ENCODE results near the gene CCDC40.

The CCDC40 gene

DNA sequence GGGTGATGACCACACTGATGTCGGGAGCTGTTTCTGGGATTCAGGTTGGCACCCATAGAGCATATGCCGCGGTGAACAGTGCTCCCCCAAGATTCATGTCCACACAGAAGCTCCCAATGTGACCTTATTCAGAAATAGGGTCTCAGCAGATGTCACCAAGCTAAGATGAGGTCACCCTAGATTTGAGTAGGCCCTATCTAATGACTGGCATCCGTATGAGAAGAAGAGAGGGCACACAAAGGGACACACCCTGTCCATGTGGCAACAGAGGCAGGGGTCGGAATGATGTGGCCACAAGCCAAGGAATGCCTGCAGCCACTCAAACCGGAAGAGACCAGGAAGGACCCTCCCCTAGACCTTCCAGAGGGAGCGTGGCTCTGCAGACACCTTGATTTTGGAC lies 36.3 kb upstream of the CCDC40 start:
- Histone ChIP-seq H3K27ac (no peak overlapping the region), H3K36me3 (ENCODE audit: insufficient read depth) (no peaks in the 10 kb centered on the region), H3K4me3 (IDR thresholded peaks at IDR 0.05; ENCODE audit: insufficient read depth, low read depth, low read length) (no peak overlapping the region), H3K4me1 (ENCODE audit: low read depth, poor library complexity, severe bottlenecking) (no peaks in the 10 kb centered on the region), H3K79me2 (ENCODE audit: insufficient read depth, low read depth) (no peaks in the 10 kb centered on the region), H3K9ac (no peak overlapping the region), H4K20me1 (ENCODE audit: insufficient read depth) (no peaks in the 10 kb centered on the region), H3K27me3 (ENCODE audit: insufficient read depth, low read depth) (no peaks in the 10 kb centered on the region), H2AFZ (ENCODE audit: low read depth) (no peak overlapping the region), H3K4me2 (no peak overlapping the region)
- TF ChIP-seq, protein P1, sequence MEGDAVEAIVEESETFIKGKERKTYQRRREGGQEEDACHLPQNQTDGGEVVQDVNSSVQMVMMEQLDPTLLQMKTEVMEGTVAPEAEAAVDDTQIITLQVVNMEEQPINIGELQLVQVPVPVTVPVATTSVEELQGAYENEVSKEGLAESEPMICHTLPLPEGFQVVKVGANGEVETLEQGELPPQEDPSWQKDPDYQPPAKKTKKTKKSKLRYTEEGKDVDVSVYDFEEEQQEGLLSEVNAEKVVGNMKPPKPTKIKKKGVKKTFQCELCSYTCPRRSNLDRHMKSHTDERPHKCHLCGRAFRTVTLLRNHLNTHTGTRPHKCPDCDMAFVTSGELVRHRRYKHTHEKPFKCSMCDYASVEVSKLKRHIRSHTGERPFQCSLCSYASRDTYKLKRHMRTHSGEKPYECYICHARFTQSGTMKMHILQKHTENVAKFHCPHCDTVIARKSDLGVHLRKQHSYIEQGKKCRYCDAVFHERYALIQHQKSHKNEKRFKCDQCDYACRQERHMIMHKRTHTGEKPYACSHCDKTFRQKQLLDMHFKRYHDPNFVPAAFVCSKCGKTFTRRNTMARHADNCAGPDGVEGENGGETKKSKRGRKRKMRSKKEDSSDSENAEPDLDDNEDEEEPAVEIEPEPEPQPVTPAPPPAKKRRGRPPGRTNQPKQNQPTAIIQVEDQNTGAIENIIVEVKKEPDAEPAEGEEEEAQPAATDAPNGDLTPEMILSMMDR (conservative IDR thresholded peaks at IDR 0.05; ENCODE audit: low read depth, low read length), result no peak

DNA sequence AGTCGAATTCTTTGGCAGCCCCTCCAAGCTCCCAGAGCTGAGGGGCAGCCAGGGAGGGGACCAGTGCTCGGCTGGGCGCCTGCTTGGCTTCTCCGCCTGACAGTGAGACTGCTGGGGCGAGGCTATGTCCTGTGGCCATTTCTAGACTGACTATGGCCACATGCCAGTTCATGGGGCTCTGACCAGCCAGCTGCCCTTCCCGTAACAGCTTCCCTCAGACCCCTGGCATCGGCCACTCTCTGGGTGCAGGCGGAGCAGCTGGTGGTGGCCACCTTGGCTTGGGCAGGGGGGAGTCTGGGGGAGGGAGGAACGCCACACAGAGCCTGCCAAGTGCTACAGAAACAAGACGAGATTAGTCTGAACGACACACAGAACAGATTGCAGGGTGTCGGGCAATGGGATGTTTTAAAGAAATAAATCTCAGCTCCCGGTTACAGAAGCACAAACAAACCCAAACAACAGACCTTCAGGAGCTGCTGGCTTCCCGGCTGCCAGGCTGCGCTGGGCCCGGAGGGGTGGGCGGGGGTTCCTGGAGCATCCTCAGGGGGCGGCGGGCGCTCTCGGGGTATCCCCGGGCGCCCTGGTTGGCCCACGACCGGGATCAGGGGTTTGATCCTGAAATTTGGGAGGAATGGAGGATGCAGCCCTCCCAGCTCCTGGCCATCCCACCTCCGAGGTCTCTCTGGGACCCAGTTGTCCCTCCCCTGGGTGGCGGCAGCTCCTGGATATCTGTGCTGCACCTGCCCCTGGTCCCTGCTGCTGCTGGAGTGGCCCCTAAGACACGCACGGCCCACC lies 35.3 kb upstream of the CCDC40 start:
- H3K27me3 ChIP-seq (ENCODE audit: insufficient read depth, low read depth), result no peaks in the 10 kb centered on the region
- H3K79me2 ChIP-seq (ENCODE audit: insufficient read depth, low read depth), result no peaks in the 10 kb centered on the region
- TF ChIP-seq, protein P1 (conservative IDR thresholded peaks at IDR 0.05; ENCODE audit: low read depth, low read length), result no peak
- H3K4me3 ChIP-seq (IDR thresholded peaks at IDR 0.05; ENCODE audit: insufficient read depth, low read depth, low read length), result no peak overlapping the region
- peaks cover 7% of the 10 kb centered on the region for H3K4me1 ChIP-seq (ENCODE audit: low read depth, poor library complexity, severe bottlenecking)
- H3K27ac ChIP-seq, result no peak overlapping the region
- H3K9ac ChIP-seq, result no peak overlapping the region
- no peak overlapping the region for H2AFZ ChIP-seq (ENCODE audit: low read depth)
- H3K36me3 ChIP-seq (ENCODE audit: insufficient read depth), result no peaks in the 10 kb centered on the region
- no peaks in the 10 kb centered on the region for H4K20me1 ChIP-seq (ENCODE audit: insufficient read depth)
- H3K4me2 ChIP-seq, result no peak overlapping the region

DNA sequence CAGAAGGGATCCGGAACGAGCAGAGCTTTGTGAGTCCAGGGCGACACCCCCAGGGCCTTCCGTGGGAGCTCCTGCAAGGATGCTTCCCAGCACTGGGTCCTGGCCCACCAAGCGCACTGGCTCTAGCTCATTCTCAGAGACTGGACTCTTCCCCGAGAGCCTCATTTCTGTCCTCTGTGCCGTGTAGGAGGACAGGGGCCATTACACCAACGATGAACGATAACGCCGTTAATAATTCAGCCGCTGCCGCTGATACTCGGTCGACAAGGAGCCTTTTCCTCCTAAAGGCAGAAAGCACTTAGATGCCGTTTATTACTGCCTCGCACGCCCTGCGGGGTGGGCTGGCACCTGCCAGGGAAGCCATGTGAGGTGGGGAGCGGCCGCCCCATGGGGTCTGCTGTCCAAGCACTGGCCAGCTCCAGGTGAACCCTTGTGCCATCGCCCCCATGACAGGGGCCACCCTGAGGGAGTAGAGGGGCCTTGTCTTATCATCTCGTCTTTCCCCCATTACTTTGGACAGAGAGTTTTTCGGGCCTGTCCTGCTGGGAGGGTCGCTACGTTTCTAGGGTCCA lies 34.3 kb upstream of the CCDC40 start:
- H3K27me3 ChIP-seq (ENCODE audit: insufficient read depth, low read depth), result no peaks in the 10 kb centered on the region
- H4K20me1 ChIP-seq (ENCODE audit: insufficient read depth), result no peaks in the 10 kb centered on the region
- no peaks in the 10 kb centered on the region for H3K79me2 ChIP-seq (ENCODE audit: insufficient read depth, low read depth)
- peaks cover 9% of the 10 kb centered on the region for H3K4me1 ChIP-seq (ENCODE audit: low read depth, poor library complexity, severe bottlenecking)
- H2AFZ ChIP-seq (ENCODE audit: low read depth), result no peak overlapping the region
- H3K4me2 ChIP-seq, result no peak overlapping the region
- no peaks in the 10 kb centered on the region for H3K36me3 ChIP-seq (ENCODE audit: insufficient read depth)
- no peak overlapping the region for H3K9ac ChIP-seq
- H3K27ac ChIP-seq, result no peak overlapping the region
- no peak overlapping the region for H3K4me3 ChIP-seq (IDR thresholded peaks at IDR 0.05; ENCODE audit: insufficient read depth, low read depth, low read length)
- TF ChIP-seq, protein P1 (conservative IDR thresholded peaks at IDR 0.05; ENCODE audit: low read depth, low read length), result no peak

DNA sequence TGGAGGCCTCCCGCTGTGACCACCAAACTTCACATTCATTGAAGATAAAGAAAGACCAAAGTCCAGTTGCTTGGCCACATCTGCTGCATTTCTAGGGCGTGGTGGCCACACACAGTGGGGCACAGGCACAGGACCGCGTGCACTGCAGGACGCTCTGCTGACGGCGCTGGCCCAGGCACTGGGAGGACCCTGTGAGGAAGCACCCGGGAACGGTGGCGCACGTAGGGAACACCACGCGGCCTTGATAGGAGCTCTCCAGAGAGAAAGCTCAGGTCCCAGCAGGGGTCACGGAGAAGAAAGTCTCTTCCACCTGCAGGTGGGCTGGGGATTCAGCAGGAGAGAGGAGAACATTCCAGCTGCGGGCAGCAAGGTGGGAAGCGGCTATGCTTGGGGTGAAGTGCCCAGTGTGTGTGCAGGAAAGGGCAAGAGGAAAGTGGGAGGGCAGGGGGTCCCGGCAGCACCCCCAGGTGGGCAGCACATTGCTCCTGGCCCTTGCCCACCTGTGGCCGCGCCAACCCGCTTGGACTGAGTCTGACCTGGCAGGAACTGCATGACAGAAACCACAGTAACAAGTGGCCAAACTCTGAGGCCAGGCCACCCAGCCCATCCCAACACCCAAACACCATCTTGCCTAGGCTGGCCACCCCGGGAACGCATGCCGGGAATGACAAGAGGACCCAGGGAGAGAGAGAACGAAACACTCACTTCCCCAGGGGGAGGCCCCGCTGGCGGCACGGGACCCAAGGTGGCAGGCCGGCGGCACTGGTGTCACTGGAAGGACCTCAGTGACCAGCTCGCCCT lies 33.6 kb upstream of the CCDC40 start:
- H3K79me2 ChIP-seq (ENCODE audit: insufficient read depth, low read depth), result no peaks in the 10 kb centered on the region

More for the DNA sequence above, 33.6 kb upstream of the CCDC40 start:
- Histone ChIP-seq H3K9ac (no peak overlapping the region), H3K4me3 (IDR thresholded peaks at IDR 0.05; ENCODE audit: insufficient read depth, low read depth, low read length) (no peak overlapping the region), H3K27me3 (ENCODE audit: insufficient read depth, low read depth) (no peaks in the 10 kb centered on the region), H4K20me1 (ENCODE audit: insufficient read depth) (no peaks in the 10 kb centered on the region), H3K36me3 (ENCODE audit: insufficient read depth) (no peaks in the 10 kb centered on the region), H2AFZ (ENCODE audit: low read depth) (no peak overlapping the region), H3K4me1 (ENCODE audit: low read depth, poor library complexity, severe bottlenecking) (peaks cover 9% of the 10 kb centered on the region), H3K4me2 (no peak overlapping the region), H3K27ac (no peak overlapping the region)
- TF ChIP-seq, protein P1 (conservative IDR thresholded peaks at IDR 0.05; ENCODE audit: low read depth, low read length), result no peak
